GM23338 (cell line): ENCODE data around the gene RIPPLY2. TPM values are rescaled to one million over a fixed set of nuclear protein-coding genes. Genes with fewer than 3 reads are reported as not detected.

Experiments
- polyA plus RNA-seq: library from polyadenylated mRNA; unstranded; fragments of >200 nt; fragmentation: Nextera tagmentation; extraction: Ambion mirVana; gene quantifications from 2 replicates; pipeline ENCODE4 v1.2.1, GENCODE V29; 2016
- total RNA-seq: library from RNA; depleted of rRNA; stranded (reverse); fragments of >200 nt; shearing (Covaris generic); gene quantifications from 2 replicates; pipeline ENCODE4 v1.2.3, GENCODE V29; 2014; rRNA removed

RIPPLY2 gene
- total and polyA plus RNA-seq, 2 experiments from 2014 or later = 3.4 to 4.0 TPM

Other genes with a start within 250 kb of the RIPPLY2 start
- 0.83 and 1.5 TPM in 2 replicates for gene SNAP91, start 144.3 kb upstream of the RIPPLY2 start, total RNA-seq
- 1.2 TPM in 2 replicates for gene SNAP91, start 144.3 kb upstream of the RIPPLY2 start, polyA plus RNA-seq
- 17.2 and 19.2 TPM in 2 replicates for gene CYB5R4, start 6.3 kb downstream of the RIPPLY2 start, total RNA-seq
- 6.6 and 8.9 TPM in 2 replicates for gene CYB5R4, start 6.3 kb downstream of the RIPPLY2 start, polyA plus RNA-seq
- 10.2 and 13.5 TPM in 2 replicates for gene MRAP2, start 180.4 kb downstream of the RIPPLY2 start, total RNA-seq
- 6.1 and 6.8 TPM in 2 replicates for gene MRAP2, start 180.4 kb downstream of the RIPPLY2 start, polyA plus RNA-seq